Activated CD4-positive, CD25-positive, alpha-beta regulatory T cell treated with anti-CD3 and anti-CD28 coated beads, Interleukin-2, amount 50 U/mL, for 24 hours (primary cell): ENCODE measurements around the gene PCCA.
"Not testable (repeated sequence)": the region's sequence is repeated elsewhere in the genome, so short reads cannot be mapped to it uniquely, and the experiment has no call there.

Experiments
- ATAC-seq, 2 donors: fragments of 150-1000 bp; cut with Tn5 transposase; one replicate each; pipeline ENCODE4 v1.10.0; 2021; ENCODE audit warnings: mild to moderate bottlenecking in 1 of 2, moderate library complexity in 1 of 2

The PCCA gene

DNA sequence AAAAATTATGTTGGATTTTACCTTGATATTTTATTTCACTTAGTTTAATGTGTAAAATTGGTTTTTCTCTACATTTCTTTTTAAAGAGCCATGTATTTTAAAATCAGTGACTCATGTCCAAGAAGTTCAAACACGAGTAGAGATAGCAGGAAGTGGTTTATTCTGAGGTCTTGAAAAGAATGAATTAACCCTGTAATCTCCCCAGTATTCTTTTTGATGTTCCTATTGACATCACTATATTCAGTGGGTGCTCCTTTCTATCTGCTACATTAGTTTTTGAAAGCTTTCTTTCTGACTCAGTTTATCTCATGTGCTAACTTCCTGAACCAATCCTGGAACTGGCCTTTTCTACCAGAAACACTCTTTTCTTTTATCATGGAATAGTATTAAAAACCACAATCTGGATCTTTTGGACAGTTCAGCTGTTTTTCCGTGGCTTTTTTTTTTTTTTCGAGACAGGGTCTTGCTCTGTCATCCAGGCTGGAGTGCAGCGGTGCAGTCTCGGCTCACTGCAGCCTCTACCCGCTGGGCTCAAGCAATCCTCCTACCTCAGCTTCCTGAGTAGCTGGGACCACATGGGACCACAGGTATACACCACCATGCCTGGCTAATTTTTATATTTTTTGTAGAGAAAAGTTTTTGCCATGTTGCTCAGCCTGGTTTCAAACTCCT, 114.9 kb downstream of the PCCA start:
- ATAC-seq = peak; percentile 97

DNA sequence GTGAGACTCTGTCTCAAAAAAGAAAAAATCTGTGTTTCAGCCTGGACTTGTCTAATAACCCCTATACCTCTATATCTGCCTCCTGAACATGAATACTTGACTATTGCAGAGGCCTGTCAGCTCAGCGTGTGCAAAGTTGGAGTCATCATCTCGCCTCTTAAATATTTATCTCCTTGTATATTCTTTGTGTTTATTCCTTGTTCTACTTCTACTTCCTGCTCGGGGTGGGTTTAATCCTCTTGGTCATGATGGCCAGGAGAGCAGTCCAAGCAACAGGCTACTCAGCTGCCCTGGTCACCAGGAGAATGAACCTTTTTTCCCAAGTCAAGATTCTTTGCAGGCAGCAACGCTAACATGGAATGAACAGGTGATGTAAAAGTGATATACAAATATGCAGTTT, 119.1 kb downstream of the PCCA start:
- ATAC-seq = no peak

DNA sequence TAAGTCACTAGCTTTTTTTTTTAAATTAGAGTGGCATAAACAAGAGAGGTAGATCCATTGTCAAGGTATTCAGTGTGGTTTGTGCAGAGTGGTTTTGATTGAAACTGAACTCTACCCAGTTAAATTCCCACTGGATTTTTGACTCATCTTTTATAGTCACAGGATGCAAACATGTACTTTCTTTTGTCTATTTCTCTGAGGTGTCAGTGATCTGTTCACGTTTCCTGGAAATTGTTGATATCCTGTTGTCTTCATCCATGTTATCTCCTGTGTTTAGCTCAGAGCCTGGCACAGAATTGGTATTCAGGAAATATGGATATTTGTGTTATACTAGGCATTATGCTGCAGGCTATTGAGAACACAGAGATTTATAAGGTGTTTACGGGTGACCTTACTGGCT, 119.7 kb downstream of the PCCA start:
- no peak for ATAC-seq

DNA sequence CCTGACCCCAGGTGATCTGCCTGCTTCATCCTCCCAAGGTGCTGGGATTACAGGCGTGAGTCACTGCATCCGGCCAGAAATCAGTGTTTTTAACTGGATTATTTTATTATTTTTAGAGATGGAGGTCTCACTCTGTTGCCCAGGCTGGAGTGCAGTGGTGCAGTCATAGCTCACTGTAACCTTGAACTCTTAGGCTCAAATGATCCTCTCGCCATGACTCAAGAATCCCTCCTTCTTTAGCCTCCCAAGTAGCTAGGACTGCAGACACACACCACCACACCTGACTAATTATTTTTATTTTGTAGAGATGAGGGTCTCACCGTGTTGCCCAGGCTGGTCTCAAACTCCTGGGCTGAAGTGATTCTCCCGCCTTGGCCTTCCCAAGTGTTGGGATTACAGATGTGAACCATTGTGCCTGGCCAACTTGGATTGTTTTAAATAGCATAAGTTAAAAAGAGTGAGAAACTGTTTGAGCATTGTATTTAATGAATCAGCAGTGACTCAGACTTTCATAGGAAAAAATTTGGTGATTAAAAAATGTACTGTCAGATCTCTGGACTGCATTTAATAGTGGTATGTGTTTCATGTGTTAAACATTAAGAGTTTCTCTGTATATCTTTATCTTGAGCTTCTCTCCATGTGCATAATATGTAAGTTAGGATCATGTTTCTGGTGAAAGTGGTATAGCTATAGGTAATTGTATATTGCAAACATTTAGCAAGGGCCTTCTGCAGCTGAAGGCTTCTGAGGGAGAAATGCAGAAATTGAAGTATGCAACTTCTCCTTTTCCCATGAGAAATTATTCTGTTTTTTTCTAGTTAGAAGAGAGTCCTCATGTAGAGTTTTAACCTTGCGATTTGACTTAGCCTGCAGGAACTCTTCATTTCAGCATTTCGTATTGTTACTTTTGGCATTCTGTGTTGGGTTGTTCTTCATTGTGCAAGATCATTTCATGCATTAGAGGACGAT, 121.2 kb downstream of the PCCA start:
- peak; percentile 79 to 88 for ATAC-seq

DNA sequence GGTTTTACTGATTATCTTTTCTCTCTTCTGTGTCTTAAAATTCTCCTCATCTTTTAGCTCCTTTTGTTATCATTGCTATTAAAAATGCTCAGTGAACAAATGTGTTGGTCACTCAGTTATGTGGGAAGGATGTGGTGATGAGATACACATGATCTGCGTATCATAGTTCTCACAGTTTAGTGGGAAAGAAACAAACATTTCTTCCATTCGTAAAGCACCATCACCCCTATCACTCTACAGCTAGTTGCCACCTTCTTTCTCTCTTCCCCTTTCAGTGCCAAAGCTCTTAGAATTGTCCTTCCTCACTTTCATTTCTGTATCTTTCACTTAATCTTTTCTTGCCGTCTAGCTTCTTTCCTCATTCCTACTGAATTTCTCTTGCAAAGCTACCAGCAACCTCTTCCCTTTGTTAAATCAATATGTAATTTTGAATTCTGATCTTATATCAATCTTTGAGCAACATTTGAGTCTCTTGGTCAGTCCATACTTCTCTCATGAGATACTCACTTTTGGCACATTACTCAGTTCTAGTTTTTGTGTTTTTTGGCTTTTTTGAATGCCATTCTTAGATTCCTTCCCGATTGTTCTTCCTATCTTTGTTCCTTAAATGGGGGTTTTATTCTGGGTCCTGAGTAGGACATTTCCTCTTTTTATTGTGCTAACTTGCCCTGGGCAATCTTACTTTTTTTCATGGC, 122.3 kb downstream of the PCCA start:
- ATAC-seq = no peak

DNA sequence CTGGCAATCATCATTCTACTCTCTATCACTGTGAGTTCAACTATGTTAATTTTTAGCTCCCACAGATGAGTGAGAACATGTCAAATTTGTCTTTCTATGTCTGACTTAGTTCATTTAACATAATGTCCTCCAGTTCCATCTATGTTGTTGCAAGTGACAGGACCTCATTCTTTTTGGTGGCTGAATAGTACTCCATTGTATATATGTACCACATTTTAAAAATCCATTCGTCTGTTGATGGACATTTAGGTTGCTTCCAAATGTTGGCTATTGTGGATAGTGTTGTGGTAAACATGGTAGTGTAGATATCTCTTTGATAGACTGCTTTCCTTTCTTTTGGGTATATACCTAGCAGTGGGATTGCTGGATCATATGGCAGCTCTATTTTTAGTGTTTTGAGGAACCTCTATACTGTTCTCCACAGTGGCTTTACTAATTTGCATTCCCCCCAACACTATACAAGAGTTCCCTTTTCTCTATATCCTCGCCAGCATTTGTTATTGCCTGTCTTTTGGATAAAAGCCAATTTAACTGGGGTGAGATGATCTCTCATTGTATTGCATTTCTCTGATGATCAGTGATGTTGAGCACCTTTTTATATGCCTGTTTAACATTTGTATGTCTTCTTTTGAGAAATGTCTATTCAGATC, 124.1 kb downstream of the PCCA start:
- no peak for ATAC-seq

DNA sequence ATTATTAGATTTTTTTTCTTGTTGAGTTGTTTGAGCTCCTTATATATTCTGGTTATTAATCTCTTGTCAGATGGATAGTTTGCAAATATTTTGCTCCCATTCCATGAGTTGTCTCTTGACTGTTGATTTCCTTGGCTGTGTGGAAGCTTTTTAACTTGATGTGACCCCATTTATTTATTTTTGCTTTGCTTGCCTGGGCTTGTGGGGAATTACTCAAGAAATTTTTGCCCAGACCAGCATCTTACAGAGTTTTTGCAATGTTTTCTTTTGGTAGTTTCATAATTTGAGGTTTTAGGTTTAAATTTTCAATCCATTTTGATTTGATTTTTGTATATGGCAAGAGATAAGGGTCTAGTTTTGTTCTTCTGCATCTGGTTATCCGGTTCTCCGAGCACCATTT, 124.7 kb downstream of the PCCA start:
- no peak for ATAC-seq

DNA sequence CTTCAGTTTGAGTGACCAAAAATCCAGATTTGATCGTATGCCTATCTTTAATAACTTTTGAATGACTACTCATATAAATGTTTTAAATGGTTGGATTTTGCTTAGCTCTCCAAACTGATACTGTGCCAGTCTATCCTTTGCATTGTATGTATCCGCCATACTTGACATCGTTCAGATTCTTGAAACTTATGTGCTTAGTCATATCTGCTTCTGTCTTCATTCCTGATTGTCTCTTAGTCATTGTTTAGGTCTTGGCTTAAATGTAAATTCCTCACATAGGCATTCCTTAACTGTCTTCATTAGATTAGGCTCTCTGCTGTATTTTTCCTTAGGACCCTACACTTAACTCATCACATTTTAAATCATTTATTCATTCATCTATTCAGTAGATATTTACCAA, 126.0 kb downstream of the PCCA start:
- ATAC-seq = no peak

DNA sequence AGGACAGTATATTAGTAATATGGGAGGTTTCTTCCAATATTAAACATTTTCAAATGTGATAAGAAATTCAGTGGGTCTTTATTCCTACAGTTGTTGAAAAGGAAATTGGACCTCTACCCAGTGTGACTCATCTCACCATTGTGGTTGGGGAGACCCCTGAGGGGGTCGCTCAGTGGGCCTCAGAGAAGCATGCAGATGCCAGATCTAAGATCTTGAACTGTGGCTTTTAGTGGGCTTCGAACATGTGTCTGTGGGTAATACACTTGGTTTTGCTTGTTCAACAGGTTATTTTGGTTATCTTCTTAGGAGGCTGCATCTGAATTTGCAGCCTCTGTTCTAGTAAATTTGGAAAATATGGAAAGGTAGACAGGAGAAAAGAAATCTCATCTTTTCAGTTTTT, 132.3 kb downstream of the PCCA start:
- ATAC-seq = no peak

DNA sequence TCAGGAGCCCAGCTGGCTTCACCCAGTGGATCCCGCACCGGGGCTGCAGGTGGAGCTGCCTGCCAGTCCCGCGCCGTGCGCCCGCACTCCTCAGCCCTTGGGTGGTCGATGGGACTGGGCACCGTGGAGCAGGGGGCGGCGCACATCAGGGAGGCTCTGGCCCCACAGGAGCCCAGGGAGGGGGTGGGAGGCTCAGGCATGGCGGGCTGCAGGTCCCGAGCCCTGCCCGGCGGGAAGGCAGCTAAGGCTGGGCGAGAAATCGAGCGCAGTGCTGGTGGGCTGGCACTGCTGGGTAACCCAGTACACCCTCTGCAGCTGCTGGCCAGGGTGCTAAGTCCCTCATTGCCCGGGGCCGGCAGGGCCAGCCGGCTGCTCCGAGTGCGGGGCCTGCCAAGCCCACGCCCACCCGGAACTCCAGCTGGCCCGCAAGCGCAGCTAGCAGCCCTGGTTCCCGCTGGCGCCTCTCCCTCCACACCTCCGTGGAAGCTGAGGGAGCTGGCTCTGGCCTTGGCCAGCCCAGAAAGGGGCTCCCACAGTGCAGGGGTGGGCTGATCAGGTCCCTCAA, 135.2 kb downstream of the PCCA start:
- not testable (repeated sequence) for ATAC-seq

DNA sequence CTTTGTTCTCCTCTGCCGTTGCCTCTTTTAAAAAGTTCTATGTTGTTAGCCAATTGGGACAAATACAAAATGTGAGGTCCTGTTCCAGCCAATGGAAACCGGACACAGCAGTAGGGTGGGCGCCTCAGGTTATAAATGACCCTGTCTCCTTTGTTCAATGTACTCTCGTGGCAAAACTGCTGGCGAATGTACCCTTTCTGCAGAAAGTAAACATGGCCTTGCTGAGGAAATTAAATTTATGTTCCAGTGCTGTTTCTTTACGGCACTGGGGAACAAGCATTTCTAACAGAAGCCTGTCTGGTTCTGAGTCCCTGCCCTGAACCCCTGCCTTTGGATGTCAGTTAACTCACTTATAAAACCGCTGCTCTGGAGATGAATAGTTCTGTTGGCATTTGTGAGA, 140.7 kb downstream of the PCCA start:
- no peak for ATAC-seq

DNA sequence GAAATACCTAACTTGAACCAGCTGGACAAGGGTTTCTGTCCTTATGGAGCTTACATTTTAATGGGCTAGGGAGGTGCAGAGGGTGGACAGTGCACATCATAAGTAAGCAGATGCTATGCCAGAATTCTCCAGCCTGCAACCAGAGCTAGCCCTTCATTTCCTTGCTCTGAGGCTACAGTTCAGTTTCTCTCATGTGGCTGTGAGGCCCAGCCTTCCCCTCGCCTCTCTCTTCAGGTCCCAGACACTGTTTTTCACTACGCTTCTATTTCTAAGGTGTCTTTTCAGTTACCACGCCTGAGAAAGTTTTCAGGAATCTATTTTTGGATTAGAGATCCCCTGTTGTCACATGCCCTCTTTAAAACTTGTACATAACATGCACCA, 141.9 kb downstream of the PCCA start:
- no peak for ATAC-seq

DNA sequence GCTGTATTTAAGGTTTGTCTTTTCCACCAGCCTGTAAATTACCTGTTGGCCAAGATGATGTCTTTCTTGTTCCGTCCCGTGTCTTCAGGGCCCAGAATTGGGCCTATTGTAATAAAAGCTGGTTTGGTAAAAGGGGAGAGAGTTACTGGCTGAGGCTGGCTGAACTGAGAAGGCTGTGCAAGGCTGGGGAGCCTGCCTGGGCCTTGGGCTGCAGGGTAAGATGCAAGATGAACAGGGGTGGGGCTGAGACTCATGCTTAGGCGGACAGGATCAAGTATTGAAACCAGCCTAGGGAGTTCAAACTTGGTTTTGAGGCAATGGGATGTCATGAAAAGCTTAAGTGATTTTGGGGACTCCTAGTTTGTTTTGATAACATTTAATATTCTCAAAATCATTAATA, 142.3 kb downstream of the PCCA start:
- ATAC-seq = no peak

DNA sequence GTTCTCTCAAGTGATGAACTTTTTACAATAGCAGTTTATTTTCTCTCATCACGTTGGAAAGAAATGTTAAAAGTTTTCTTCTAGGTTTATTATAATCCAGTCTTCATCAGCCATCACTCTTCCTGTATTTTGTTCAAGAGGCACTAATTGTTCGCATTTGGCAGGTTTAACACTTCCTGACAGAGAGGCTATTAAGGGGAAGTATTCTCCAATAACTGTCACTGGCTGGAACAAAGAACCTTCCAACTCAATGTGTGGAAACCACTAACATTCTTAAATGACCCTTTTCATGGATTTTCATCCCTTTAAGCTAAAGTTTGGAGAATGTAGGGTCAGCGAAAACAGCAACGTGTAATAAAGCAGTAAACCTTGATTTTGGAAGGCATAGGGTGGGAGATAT, 145.1 kb downstream of the PCCA start:
- no peak for ATAC-seq

DNA sequence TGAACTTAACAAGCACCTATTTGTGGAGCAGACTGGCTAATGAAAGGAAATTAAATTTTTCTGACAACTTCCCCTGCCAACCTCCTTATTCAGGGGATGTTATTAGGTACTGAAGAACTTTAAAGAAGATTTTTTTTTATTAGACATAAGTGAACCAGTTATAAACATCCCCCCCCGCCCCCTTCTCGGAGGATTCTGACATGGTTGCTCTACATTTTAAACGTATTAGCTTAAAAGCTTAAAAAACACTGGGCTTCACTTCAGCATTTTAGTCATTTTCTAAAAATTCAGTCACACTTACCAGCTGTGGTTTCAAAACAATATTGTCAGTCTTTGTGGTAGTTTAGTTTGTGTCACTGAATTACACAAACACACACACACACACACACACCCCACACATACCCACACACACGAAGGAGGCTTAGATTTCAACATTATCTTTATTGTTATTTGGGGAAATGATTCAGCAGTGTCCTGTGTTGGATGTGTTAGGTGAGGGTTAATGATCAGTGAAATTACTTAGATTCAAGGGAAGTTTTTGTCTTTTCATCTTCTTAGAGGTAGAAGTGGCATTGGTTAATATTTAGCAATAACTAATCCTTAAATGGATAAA, 145.7 kb downstream of the PCCA start:
- no peak for ATAC-seq

DNA sequence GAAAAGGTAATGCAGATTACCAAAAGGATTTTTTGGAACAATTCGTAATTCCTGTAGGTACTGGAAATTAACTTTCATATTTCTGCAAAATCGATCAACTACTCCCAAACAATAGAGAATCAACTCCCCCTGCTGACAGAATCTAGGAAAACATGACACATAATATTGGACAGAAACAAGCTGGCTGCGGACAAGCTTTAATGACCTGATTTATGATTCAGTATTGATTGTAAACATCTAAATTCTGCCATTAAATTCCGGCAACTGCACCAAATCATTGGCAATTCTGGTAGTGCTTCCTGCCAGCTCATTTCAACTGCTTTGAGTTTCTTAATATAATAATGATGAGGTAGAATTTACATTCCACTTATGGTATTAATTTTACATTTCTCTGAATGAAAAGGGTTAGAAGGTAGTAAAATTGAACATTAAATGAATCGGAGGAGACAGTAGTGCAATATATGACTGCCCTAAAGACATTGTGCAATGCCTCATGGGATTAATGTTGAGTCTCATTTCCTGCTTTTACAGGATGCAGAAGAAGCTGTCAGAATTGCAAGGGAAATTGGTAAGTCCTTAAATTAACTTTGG, 146.5 kb downstream of the PCCA start:
- ATAC-seq = no peak

DNA sequence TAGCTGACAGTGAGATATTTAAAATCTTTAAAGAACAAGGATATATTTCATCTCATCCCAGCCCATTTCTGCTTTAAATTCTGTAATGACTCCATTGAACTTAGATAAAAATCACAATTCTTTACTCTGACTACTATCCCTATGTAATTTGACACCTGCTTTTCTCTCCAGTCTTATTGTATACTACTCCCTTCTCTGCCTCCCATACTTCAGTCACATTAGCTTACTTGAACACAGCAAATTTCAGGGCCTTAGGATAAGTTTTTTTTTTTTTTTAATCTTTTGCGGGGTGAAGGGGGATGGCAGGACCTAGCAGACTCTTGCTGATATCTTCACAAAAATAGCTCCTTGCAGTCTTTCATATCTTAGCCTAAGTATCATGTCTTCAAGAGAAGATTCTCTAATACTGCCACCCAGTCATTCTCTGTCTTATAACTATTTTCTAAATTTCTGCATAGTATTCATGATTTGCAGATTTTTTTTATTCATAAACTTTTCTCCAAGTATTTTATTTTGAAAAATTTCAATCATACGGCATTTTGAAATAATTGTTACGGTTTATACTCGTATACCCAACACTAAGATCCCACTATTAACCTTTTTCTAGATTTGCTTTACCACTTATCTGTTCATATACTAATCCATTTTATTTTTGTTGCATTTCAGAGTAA, 151.4 kb downstream of the PCCA start:
- no peak for ATAC-seq

DNA sequence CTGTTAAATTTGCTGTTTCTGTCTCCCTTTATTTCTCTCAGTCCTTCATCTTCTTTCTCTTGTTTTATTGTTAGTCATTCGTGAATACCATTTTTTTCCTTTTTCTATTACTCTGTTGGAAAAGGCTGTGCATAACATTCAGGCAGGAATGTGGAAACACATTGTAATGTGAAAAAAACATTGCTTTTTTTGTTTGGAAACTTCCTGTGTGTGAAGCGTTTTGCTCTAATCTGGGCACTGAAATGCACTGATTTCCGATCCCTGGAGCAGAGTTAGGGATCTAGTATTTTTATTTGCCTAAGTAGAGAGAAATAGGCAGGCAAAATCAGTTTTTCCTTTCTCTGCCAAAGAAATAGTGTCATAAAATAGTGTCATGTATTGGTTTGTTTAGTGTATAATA, 155.5 kb downstream of the PCCA start:
- no peak for ATAC-seq

DNA sequence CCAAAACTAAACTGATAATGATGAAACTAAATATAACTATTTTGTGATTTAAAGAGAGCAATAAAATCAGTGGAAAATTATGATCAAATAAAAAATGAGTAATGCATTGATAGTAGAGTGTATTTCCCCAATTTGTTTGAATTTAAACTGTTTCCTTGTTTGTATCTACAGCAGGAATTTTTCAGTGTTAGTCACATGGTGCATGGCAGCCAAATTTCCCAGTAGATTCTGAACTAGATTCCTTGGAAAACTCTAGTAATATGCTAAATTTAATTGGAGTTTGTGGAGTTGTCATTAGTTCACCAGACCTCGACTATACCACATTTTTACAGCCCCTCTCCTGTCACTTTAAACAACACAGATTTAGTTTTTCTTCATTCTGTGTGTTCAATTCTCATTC, 156.2 kb downstream of the PCCA start:
- ATAC-seq = no peak

DNA sequence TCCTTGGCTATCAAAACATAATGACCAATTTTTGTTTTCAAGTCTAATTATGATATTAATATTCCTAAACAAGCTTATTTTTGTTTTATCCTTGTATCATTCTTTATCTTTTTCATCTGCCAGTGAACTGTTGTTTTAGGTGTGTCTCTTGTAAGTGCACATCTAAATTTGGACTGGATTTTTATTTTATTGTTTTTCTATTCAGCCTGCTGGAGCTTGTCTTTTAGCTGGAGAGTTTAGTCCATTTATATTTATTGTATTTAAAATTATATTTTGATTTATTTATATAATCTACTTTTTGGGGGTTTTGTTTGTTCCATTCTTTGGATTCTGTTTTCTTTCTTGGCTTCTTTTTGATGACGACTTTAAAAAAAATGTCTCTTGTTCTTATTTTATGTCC, 159.0 kb downstream of the PCCA start:
- ATAC-seq = no peak

DNA sequence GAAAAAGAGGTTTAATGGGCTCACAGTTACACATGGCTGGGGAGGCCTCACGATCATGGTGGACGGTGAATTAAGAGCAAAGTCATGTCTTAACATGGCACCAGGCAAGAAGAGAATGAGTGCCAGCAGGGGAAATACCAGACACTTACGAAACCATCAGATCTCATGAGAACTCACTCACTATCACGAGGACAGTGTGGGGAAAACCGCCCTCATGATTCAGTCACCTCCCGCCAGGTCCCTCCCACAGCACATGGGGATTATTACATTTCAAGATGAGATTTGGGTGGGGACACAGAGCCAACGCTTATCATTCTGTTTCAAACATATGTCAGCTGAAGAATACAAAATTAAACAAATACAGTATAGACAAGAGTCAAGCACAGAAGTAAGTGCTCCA, 165.1 kb downstream of the PCCA start:
- ATAC-seq = no peak
